AG09309 (cell line): ENCODE data around the gene RIMKLB.

Experiments
- DNase-seq: peaks from one replicate; pipeline ENCODE4 v3.0.0-alpha.2; 2010; ENCODE audit warnings: low read depth
- H3K4me3 ChIP-seq: 2 replicates; pipeline ENCODE4 v1.5.1; 2011; ENCODE audit warnings: mild to moderate bottlenecking, low read depth, low read length, moderate library complexity; ENCODE audit not compliant: control insufficient read depth
- CTCF ChIP-seq: IDR thresholded peaks from 2 replicates; pipeline ENCODE4 v1.5.1; 2011; ENCODE audit warnings: mild to moderate bottlenecking, low read depth, low read length, inconsistent platforms; ENCODE audit not compliant: insufficient read depth, control insufficient read depth; ENCODE audit errors: missing control alignments

Gene RIMKLB

GRCh38 chr12:8831116-8831515, 133.3 kb downstream of the RIMKLB start:
- TF ChIP-seq CTCF, result no peak
- no peak for DNase-seq
- H3K4me3 ChIP-seq, result no peak overlapping the region

- TF ChIP-seq CTCF, result no peak
- no peak overlapping the region for H3K4me3 ChIP-seq
- DNase-seq, result no peak
Observed at GRCh38 chr12:8832500-8832899, 134.7 kb downstream of the RIMKLB start.
